Loucy (cell line): ENCODE measurements around the gene CRACR2A.

Experiments used
- H2AFZ ChIP-seq: fragments of 200-600 bp; sonication (generic); 2 replicates; pipeline ENCODE4 v1.6.0; 2016; ENCODE audit warnings: antibody characterized with exemption, mild to moderate bottlenecking, low read length, moderate library complexity
- H3F3A ChIP-seq: fragments of 200-600 bp; 2 replicates; pipeline ENCODE4 v1.6.0; 2016; ENCODE audit warnings: antibody characterized with exemption, low read depth, mild to moderate bottlenecking
- H3K27me3 ChIP-seq: fragments of 200-600 bp; sonication (generic); 2 replicates; pipeline ENCODE4 v1.6.1; 2014; ENCODE audit warnings: low read length, mild to moderate bottlenecking; ENCODE audit not compliant: insufficient read depth, poor library complexity, severe bottlenecking
- H3K36me3 ChIP-seq: fragments of 200-600 bp; sonication (generic); 2 replicates; pipeline ENCODE4 v1.6.1; 2016; ENCODE audit warnings: low read length; ENCODE audit not compliant: insufficient read depth
- H3K4me1 ChIP-seq: fragments of 200-600 bp; sonication (generic); 2 replicates; pipeline ENCODE4 v1.5.1; 2014; ENCODE audit warnings: low read length, mild to moderate bottlenecking; ENCODE audit not compliant: insufficient read depth, poor library complexity, severe bottlenecking
- H3K4me2 ChIP-seq: fragments of 200-600 bp; sonication (generic); 2 replicates; pipeline ENCODE4 v1.6.0; 2014; ENCODE audit warnings: antibody characterized with exemption, low read length, low read depth, mild to moderate bottlenecking; ENCODE audit not compliant: poor library complexity, severe bottlenecking
- H3K4me3 ChIP-seq: fragments of 200-600 bp; sonication (generic); 2 replicates; pipeline ENCODE4 v1.5.1; 2014; ENCODE audit warnings: low read length, mild to moderate bottlenecking, mixed read lengths; ENCODE audit not compliant: poor library complexity, severe bottlenecking
- H3K79me2 ChIP-seq: fragments of 200-600 bp; sonication (generic); 2 replicates; pipeline ENCODE4 v1.6.1; 2014; ENCODE audit warnings: low read length; ENCODE audit not compliant: insufficient read depth
- H3K9ac ChIP-seq: fragments of 200-600 bp; sonication (generic); 2 replicates; pipeline ENCODE4 v1.6.0; 2014; ENCODE audit warnings: mild to moderate bottlenecking, low read depth, low read length, moderate library complexity; ENCODE audit not compliant: poor library complexity, severe bottlenecking
- H3K9me2 ChIP-seq: fragments of 200-600 bp; sonication (generic); replicated peaks from 2 replicates; pipeline ENCODE4 v1.6.1; 2016; ENCODE audit warnings: low read depth, low read length, mixed read lengths
- H3K9me3 ChIP-seq: fragments of 200-600 bp; sonication (generic); 2 replicates; pipeline ENCODE4 v1.6.1; 2014; ENCODE audit warnings: mild to moderate bottlenecking, antibody characterized with exemption, low read length, low read depth; ENCODE audit not compliant: insufficient read depth
- H4K20me1 ChIP-seq: fragments of 200-600 bp; sonication (generic); 2 replicates; pipeline ENCODE4 v1.6.0; 2014; ENCODE audit warnings: antibody characterized with exemption, low read length, mild to moderate bottlenecking; ENCODE audit not compliant: insufficient read depth, poor library complexity, severe bottlenecking
- EZH2phosphoT487 ChIP-seq: fragments of 200-600 bp; IDR thresholded peaks from 2 replicates; pipeline ENCODE4 v1.6.1; 2018; ENCODE audit warnings: antibody characterized with exemption, mild to moderate bottlenecking, moderate library complexity, borderline replicate concordance
- TF ChIP-seq, protein P1 (sequence below): fragments of 200-600 bp; sonication (generic); conservative IDR thresholded peaks from 2 replicates; pipeline ENCODE4 v1.5.1; 2014; ENCODE audit warnings: mild to moderate bottlenecking, antibody characterized with exemption, low read length

CRACR2A gene

DNA sequence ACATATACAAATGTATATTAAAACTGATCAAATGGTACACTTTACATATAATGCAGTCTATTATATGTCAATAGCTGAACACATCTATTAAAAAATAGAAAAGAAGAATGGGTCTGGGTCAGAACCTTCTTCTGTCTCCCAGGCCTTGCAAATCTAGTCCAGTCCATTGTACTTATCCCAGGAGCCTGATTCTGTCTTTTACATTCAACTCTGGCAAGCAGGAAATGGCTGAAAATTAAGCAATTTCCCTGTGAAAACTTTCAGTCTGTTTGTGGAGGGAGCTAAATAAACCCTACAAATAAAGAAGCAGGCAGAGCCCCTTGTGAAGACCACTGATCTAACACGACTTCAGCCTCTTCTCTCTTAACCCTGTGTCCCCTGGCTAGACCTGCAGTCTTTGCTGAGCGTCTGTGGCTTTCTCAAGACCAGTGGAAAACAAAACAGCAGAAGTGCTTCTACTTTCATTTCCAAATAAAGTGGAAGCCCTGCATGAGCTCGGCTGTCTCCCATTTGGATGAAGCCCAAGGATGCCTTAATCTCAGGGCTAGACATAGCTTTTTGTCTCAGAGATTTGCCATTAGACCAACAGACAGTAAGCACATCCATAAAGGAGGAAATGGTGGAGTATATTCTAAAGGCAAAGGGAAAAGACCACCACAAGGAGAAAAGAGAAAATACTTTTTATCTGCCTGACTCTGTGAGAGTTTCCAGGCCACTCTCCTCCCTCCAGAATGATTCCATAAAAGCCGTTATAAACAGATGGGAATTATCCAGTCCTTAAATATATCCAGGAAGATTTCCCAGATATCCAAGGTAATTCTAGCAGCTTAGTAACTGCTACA lies 48.2 kb downstream of the CRACR2A start:
- H3K9ac ChIP-seq = no peak overlapping the region
- no peaks in the 10 kb centered on the region for H3K27me3 ChIP-seq
- no peaks in the 10 kb centered on the region for H3K9me2 ChIP-seq
- H3K4me3 ChIP-seq = no peak overlapping the region
- H3F3A ChIP-seq = no peaks in the 10 kb centered on the region
- H3K4me1 ChIP-seq = no peaks in the 10 kb centered on the region
- H3K9me3 ChIP-seq = no peaks in the 10 kb centered on the region
- H3K36me3 ChIP-seq = 0 out of 2 replicates have a peak, but pooled peaks cover 4% of the 10 kb centered on the region
- no peaks in the 10 kb centered on the region for H4K20me1 ChIP-seq
- H2AFZ ChIP-seq = no peak overlapping the region
- H3K4me2 ChIP-seq = no peak overlapping the region
- H3K79me2 ChIP-seq = no peaks in the 10 kb centered on the region
- TF ChIP-seq, protein P1, sequence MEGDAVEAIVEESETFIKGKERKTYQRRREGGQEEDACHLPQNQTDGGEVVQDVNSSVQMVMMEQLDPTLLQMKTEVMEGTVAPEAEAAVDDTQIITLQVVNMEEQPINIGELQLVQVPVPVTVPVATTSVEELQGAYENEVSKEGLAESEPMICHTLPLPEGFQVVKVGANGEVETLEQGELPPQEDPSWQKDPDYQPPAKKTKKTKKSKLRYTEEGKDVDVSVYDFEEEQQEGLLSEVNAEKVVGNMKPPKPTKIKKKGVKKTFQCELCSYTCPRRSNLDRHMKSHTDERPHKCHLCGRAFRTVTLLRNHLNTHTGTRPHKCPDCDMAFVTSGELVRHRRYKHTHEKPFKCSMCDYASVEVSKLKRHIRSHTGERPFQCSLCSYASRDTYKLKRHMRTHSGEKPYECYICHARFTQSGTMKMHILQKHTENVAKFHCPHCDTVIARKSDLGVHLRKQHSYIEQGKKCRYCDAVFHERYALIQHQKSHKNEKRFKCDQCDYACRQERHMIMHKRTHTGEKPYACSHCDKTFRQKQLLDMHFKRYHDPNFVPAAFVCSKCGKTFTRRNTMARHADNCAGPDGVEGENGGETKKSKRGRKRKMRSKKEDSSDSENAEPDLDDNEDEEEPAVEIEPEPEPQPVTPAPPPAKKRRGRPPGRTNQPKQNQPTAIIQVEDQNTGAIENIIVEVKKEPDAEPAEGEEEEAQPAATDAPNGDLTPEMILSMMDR = no peak

DNA sequence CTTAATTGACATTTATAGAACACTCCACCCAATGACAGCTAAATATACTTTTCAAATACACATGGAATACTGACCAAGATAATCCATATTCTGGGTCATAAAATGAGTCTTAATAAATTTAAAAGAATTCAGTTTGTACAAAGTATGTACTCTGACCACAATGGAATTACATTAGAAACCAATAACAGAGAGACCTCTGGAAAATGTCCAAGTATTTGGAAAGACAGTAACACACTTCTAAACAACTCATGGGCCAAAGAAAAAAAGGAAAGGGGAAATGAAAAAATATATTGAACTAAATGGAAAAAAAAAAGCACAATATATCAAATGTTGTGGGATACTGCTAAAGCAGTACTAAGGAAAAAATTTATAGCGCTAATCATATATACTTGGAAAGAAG lies 52.0 kb downstream of the CRACR2A start:
- no peaks in the 10 kb centered on the region for H4K20me1 ChIP-seq
- peaks cover 17% of the 10 kb centered on the region; the same call in 1 of the 2 replicates for H3K36me3 ChIP-seq
- H2AFZ ChIP-seq = no peak overlapping the region
- H3K27me3 ChIP-seq = no peaks in the 10 kb centered on the region
- TF ChIP-seq, protein P1 = no peak
- no peak for TF ChIP-seq EZH2phosphoT487
- no peaks in the 10 kb centered on the region for H3K4me1 ChIP-seq
- H3K9me3 ChIP-seq = no peaks in the 10 kb centered on the region
- H3K4me2 ChIP-seq = no peak overlapping the region
- H3K4me3 ChIP-seq = no peak overlapping the region
- no peak overlapping the region for H3K9ac ChIP-seq
- no peaks in the 10 kb centered on the region for H3K9me2 ChIP-seq
- H3K79me2 ChIP-seq = no peaks in the 10 kb centered on the region
- no peaks in the 10 kb centered on the region for H3F3A ChIP-seq

DNA sequence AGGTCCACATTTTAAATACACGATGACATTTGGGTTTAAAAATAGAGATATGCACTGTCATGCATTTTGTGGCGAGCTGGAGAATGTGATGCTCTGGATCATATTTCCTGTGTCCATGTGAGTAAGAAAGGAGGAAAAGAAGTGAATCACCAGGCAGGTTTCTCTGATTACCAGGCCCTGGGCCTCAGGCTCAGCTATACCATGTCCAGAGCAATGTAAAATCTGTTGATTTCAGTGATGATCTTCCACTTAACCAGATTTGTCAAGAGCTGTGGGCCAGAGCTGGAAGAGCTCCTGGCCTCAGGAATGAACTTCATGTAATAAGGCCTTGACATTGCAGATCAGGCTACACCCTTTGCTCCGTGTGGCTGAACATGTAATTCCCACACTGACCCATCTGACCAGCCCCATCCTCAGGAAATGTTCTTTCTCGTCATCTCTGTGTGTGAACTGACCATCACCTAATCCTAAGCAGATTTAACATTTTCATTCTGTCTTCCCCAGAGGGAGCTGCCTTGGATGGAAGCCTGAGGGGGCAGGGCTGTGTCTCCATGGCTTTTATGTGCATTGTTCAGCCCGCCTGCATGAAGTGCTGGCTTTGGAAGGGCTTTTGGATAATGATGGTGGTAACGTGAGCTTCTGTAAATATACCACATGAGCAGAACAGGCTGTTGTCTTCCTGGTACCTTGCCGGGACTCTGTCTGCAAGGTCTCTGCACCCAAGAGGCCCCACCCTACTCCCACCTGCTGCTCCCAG lies 54.5 kb downstream of the CRACR2A start:
- Histone ChIP-seq H3K9ac (no peak overlapping the region), H3K9me3 (no peaks in the 10 kb centered on the region), H3K4me3 (no peak overlapping the region), H3K36me3 (peaks cover 37% of the 10 kb centered on the region; the same call in 1 of the 2 replicates), H3F3A (no peaks in the 10 kb centered on the region), H3K4me2 (no peak overlapping the region), H3K4me1 (no peaks in the 10 kb centered on the region), H3K9me2 (no peaks in the 10 kb centered on the region), H3K79me2 (no peaks in the 10 kb centered on the region), H2AFZ (no peak overlapping the region), H3K27me3 (no peaks in the 10 kb centered on the region), H4K20me1 (no peaks in the 10 kb centered on the region)
- no peak for TF ChIP-seq EZH2phosphoT487
- TF ChIP-seq, protein P1 = no peak
